Keratinocyte (primary cell): Measurements from ENCODE around the gene DLL4. TPM values are rescaled to one million over a fixed set of nuclear protein-coding genes. Genes with fewer than 3 reads are reported as not detected.
"Not testable (repeated sequence)": the region's sequence is repeated elsewhere in the genome, so short reads cannot be mapped to it uniquely, and the experiment has no call there.

Experiments
- DNase-seq: peaks from one replicate; pipeline ENCODE4 v3.0.0-alpha.2; 2011; ENCODE audit warnings: low read depth, missing footprints, low spot score
- FAIRE-seq: peaks from 2 replicates; lab custom pipeline; 2011; peaks lifted over from hg19 to GRCh38; lab: Jason Lieb, UNC
- H2AFZ ChIP-seq: 2 replicates; pipeline ENCODE4 v1.6.0; 2012; ENCODE audit warnings: low read length, control low read depth, inconsistent platforms; ENCODE audit not compliant: control insufficient read depth
- H3K27ac ChIP-seq: 2 replicates; pipeline ENCODE4 v1.5.1; 2011; ENCODE audit warnings: low read length; ENCODE audit not compliant: control insufficient read depth, insufficient read depth
- H3K27me3 ChIP-seq: 3 replicates; pipeline ENCODE4 v1.6.0; 2011; ENCODE audit warnings: low read length; ENCODE audit not compliant: control insufficient read depth, insufficient read depth; ENCODE audit errors: extremely low read depth
- H3K36me3 ChIP-seq, 2 experiments: 2 replicates in 1 of 2; 3 replicates in 1 of 2; pipeline ENCODE4 v1.5.1; 2011; ENCODE audit warnings: low read length in 2 of 2, mild to moderate bottlenecking in 1 of 2; ENCODE audit not compliant: control insufficient read depth in 2 of 2, insufficient read depth in 2 of 2; ENCODE audit errors: extremely low read depth in 1 of 2
- H3K4me1 ChIP-seq: 3 replicates; pipeline ENCODE4 v1.5.1; 2011; ENCODE audit warnings: low read length; ENCODE audit not compliant: control insufficient read depth, insufficient read depth; ENCODE audit errors: extremely low read depth
- H3K4me2 ChIP-seq: 3 replicates; pipeline ENCODE4 v1.6.0; 2011; ENCODE audit warnings: low read depth, low read length; ENCODE audit not compliant: control insufficient read depth, insufficient read depth; ENCODE audit errors: extremely low read depth
- H3K4me3 ChIP-seq, 3 experiments: fragments of 200-600 bp in 1 of 3; sonication (generic) in 1 of 3; 2 replicates in 2 of 3; 3 replicates in 1 of 3; pipeline ENCODE4 v1.5.1; 2011 to 2016; ENCODE audit warnings: low read length in 3 of 3, mild to moderate bottlenecking in 3 of 3, control low read depth in 2 of 3, inconsistent platforms in 1 of 3, low read depth in 1 of 3, mixed read lengths in 1 of 3, mixed run types in 1 of 3, moderate library complexity in 1 of 3; ENCODE audit not compliant: control insufficient read depth in 2 of 3, insufficient read depth in 2 of 3; ENCODE audit errors: extremely low read depth in 1 of 3
- H3K79me2 ChIP-seq: 2 replicates; pipeline ENCODE4 v1.6.0; 2012; ENCODE audit warnings: low read length; ENCODE audit not compliant: control insufficient read depth, insufficient read depth
- H3K9ac ChIP-seq: 3 replicates; pipeline ENCODE4 v1.6.0; 2011; ENCODE audit warnings: low read length; ENCODE audit not compliant: control insufficient read depth, insufficient read depth; ENCODE audit errors: extremely low read depth
- H3K9me1 ChIP-seq: 3 replicates; pipeline ENCODE4 v1.6.0; 2011; ENCODE audit warnings: low read length; ENCODE audit not compliant: control insufficient read depth, insufficient read depth; ENCODE audit errors: extremely low read depth
- H3K9me3 ChIP-seq: 2 replicates; pipeline ENCODE4 v1.5.1; 2012; ENCODE audit warnings: low read depth, low read length; ENCODE audit not compliant: control insufficient read depth
- H4K20me1 ChIP-seq: 3 replicates; pipeline ENCODE4 v1.6.0; 2011; ENCODE audit warnings: low read length; ENCODE audit not compliant: control insufficient read depth, insufficient read depth; ENCODE audit errors: extremely low read depth
- CTCF ChIP-seq, 3 experiments: IDR thresholded peaks in 1 of 3; conservative IDR thresholded peaks in 1 of 3; optimal IDR thresholded peaks in 1 of 3; 2 replicates in 2 of 3; 3 replicates in 1 of 3; pipeline versions ENCODE3 to v1.5.1; 2011; ENCODE audit warnings: low read length in 3 of 3, mild to moderate bottlenecking in 3 of 3, moderate library complexity in 2 of 3, control low read depth in 1 of 3, inconsistent platforms in 1 of 3; ENCODE audit not compliant: insufficient read depth in 2 of 3; ENCODE audit errors: extremely low read depth in 1 of 3
- EZH2 ChIP-seq: IDR thresholded peaks from one replicate; pipeline ENCODE4 v1.6.1; 2012; ENCODE audit warnings: inconsistent platforms, mild to moderate bottlenecking, low read length, moderate library complexity
- dilution Hi-C: fragments of 300-500 bp; cut with MboI; formaldehyde crosslinking; loops from one replicate; pipeline ENCODE4 v1.7.0; 2020; ENCODE audit warnings: low sequenced_read_pairs; ENCODE audit not compliant: extremely low pct_ligation_motif_present
- polyA plus RNA-seq, 5 experiments: library from polyadenylated mRNA; depleted of rRNA in 3 of 5; stranded (reverse) in 3 of 5; stranded (forward) in 1 of 5; unstranded in 1 of 5; fragments of >200 nt; gene quantifications; 1 replicate in 1 of 5; 2 replicates in 3 of 5; 3 replicates in 1 of 5; pipeline versions ENCODE4 v1.2.1 to v1.2.3, GENCODE V29; 2011 to 2012; ENCODE audit warnings: missing spikeins in 2 of 5, low read depth in 1 of 5, low replicate concordance in 1 of 5

Gene DLL4
- polyA plus RNA-seq, 1 donor (not counting 4 experiments of a cell fraction or from before 2014, with no cell fraction given) = not detected

GRCh38 chr15:40960151-40960885 is 31.2 kb downstream of the DLL4 start:
- Histone ChIP-seq H3K4me1 (peaks cover 2% of the 10 kb centered on the region), H3K9me3 (no peaks in the 10 kb centered on the region), H3K4me2 (no peak overlapping the region), H3K4me3 (no peak overlapping the region), H3K9ac (no peak overlapping the region), H3K36me3 (peaks cover 4 to 9% of the 10 kb centered on the region in 2 experiments), H3K79me2 (no peaks in the 10 kb centered on the region), H3K27me3 (no peaks in the 10 kb centered on the region), H2AFZ (no peak overlapping the region), H3K27ac (no peak overlapping the region), H4K20me1 (no peaks in the 10 kb centered on the region), H3K9me1 (no peaks in the 10 kb centered on the region)
- TF ChIP-seq EZH2 (no peak), CTCF (optimal IDR thresholded peaks at IDR 0.05 in 1 of 3, IDR thresholded peaks at IDR 0.05 in 1 of 3, conservative IDR thresholded peaks at IDR 0.05 in 1 of 3; ENCODE audit: extremely low read depth in 1 of 3, insufficient read depth in 2 of 3, low read length in 3 of 3) (no peak)
- no peak for FAIRE-seq
- no peak for DNase-seq
- dilution Hi-C loops = no loop called here

GRCh38 chr15:40960925-40961324 is 31.8 kb downstream of the DLL4 start:
- no peak overlapping the region for H3K4me3 ChIP-seq

GRCh38 chr15:40961740-40962139 is 32.6 kb downstream of the DLL4 start:
- DNase-seq, H2AFZ ChIP-seq, H3K4me3 ChIP-seq, dilution Hi-C loops, H3K4me2 ChIP-seq, H4K20me1 ChIP-seq, H3K27ac ChIP-seq, H3K27me3 ChIP-seq, FAIRE-seq, H3K36me3 ChIP-seq, H3K4me1 ChIP-seq, H3K9me3 ChIP-seq, H3K9me1 ChIP-seq, H3K9ac ChIP-seq, H3K79me2 ChIP-seq: not testable (repeated sequence)

More at GRCh38 chr15:40960925-40961324, 31.8 kb downstream of the DLL4 start:
- H3K9me3 ChIP-seq = no peaks in the 10 kb centered on the region
- no peaks in the 10 kb centered on the region for H3K27me3 ChIP-seq
- dilution Hi-C loops = no loop called here
- H4K20me1 ChIP-seq = no peaks in the 10 kb centered on the region
- H3K79me2 ChIP-seq = no peaks in the 10 kb centered on the region
- no peak overlapping the region for H3K27ac ChIP-seq
- no peak for TF ChIP-seq CTCF (optimal IDR thresholded peaks at IDR 0.05 in 1 of 3, IDR thresholded peaks at IDR 0.05 in 1 of 3, conservative IDR thresholded peaks at IDR 0.05 in 1 of 3; ENCODE audit: extremely low read depth in 1 of 3, insufficient read depth in 2 of 3, low read length in 3 of 3)
- TF ChIP-seq EZH2 = no peak
- no peak overlapping the region for H2AFZ ChIP-seq
- no peaks in the 10 kb centered on the region for H3K4me1 ChIP-seq
- H3K4me2 ChIP-seq = no peak overlapping the region
- DNase-seq = no peak
- FAIRE-seq = no peak
- no peak overlapping the region for H3K9ac ChIP-seq
- H3K36me3 ChIP-seq = peaks cover 0 to 9% of the 10 kb centered on the region in 2 experiments
- no peaks in the 10 kb centered on the region for H3K9me1 ChIP-seq

GRCh38 chr15:40962317-40962716 is 33.2 kb downstream of the DLL4 start:
- H3K9ac ChIP-seq, H3K27ac ChIP-seq, H3K79me2 ChIP-seq, H3K9me3 ChIP-seq, dilution Hi-C loops, H3K4me2 ChIP-seq, H2AFZ ChIP-seq, H3K27me3 ChIP-seq, DNase-seq, H3K9me1 ChIP-seq, FAIRE-seq, H3K36me3 ChIP-seq, H3K4me3 ChIP-seq, H3K4me1 ChIP-seq, H4K20me1 ChIP-seq: not testable (repeated sequence)
